HCT116 (cell line): ENCODE data around the gene CABYR.

Experiments
- EZH2phosphoT487 ChIP-seq: fragments of 200-600 bp; IDR thresholded peaks from 2 replicates; pipeline ENCODE4 v1.6.1; 2018; ENCODE audit warnings: antibody characterized with exemption, borderline replicate concordance
- TF ChIP-seq, protein P1 (sequence below), 3 experiments: fragments of 200-600 bp in 1 of 3; sonication (generic) in 1 of 3; IDR thresholded peaks in 2 of 3; conservative IDR thresholded peaks in 1 of 3; 2 replicates each; pipeline ENCODE4 v1.5.1; 2012 to 2017; ENCODE audit warnings: low read depth in 2 of 3, low read length in 2 of 3, antibody characterized with exemption in 1 of 3, borderline replicate concordance in 1 of 3, control low read depth in 1 of 3, mild to moderate bottlenecking in 1 of 3, mixed read lengths in 1 of 3, mixed run types in 1 of 3, moderate library complexity in 1 of 3; ENCODE audit not compliant: insufficient read depth in 1 of 3

DNA sequence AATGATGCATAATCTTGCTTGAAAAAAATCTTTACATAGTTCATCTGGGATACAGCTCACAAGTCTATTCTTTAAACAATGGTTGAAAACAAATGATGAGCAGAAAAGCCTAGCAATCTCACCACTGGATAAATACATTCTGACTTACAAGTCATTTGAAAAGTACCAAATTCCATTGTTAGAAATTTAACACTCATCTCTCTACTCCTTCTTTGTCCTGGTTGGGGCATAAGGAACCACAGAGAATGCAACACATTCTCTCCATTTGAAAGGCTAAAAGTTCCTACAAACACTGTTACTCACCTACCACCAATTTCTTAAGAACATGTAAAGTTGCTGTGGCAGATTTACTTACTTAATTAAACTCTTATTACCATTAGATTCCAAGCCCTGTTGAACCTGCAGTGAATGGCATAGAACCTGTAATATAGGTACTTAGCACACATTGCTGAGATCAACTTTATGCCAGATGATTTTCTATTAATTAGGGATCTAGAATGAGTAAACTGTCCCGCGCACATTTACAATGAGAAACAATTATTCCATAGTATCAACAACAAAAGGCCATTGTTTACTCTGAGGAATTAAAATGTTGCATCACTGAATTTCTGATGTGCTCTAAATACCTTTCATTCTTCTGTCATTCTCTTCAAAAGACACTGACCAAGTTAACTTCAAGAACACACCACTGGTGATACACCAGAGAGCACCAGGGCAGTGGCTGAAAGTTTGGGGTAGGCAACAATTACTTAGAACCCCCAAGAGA, 69.6 kb downstream of the CABYR start:
- TF ChIP-seq, protein P1, sequence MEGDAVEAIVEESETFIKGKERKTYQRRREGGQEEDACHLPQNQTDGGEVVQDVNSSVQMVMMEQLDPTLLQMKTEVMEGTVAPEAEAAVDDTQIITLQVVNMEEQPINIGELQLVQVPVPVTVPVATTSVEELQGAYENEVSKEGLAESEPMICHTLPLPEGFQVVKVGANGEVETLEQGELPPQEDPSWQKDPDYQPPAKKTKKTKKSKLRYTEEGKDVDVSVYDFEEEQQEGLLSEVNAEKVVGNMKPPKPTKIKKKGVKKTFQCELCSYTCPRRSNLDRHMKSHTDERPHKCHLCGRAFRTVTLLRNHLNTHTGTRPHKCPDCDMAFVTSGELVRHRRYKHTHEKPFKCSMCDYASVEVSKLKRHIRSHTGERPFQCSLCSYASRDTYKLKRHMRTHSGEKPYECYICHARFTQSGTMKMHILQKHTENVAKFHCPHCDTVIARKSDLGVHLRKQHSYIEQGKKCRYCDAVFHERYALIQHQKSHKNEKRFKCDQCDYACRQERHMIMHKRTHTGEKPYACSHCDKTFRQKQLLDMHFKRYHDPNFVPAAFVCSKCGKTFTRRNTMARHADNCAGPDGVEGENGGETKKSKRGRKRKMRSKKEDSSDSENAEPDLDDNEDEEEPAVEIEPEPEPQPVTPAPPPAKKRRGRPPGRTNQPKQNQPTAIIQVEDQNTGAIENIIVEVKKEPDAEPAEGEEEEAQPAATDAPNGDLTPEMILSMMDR (IDR thresholded peaks at IDR 0.05 in 2 of 3, conservative IDR thresholded peaks at IDR 0.05 in 1 of 3; ENCODE audit: borderline replicate concordance in 1 of 3, insufficient read depth in 1 of 3, low read depth in 2 of 3, low read length in 2 of 3) = no peak
- TF ChIP-seq EZH2phosphoT487 = no peak
